Activated effector memory CD4-positive, alpha-beta T cell treated with Interleukin-2 at 50 U/mL for 16 hours (primary cell): ENCODE results near the gene GALNTL6.
"Not testable (repeated sequence)": the region's sequence is repeated elsewhere in the genome, so short reads cannot be mapped to it uniquely, and the experiment has no call there.

ENCODE experiments used
- DNase-seq: peaks from one replicate; pipeline ENCODE4 v3.0.0-alpha.2; 2020

The GALNTL6 gene

GRCh38 chr4:172895699-172896098 lies 1082.5 kb downstream of the GALNTL6 start:
- no peak for DNase-seq

- DNase-seq: no peak
Measured at GRCh38 chr4:172897046-172897445, 1083.8 kb downstream of the GALNTL6 start.

- no peak for DNase-seq
Measured at GRCh38 chr4:172898715-172899114, 1085.5 kb downstream of the GALNTL6 start.

GRCh38 chr4:172899861-172900260 lies 1086.7 kb downstream of the GALNTL6 start:
- DNase-seq: no peak

- no peak for DNase-seq
Measured at GRCh38 chr4:172900900-172901299, 1087.7 kb downstream of the GALNTL6 start.

- not testable (repeated sequence) for DNase-seq
Measured at GRCh38 chr4:172912468-172912867, 1099.3 kb downstream of the GALNTL6 start.

GRCh38 chr4:172917403-172917802 lies 1104.2 kb downstream of the GALNTL6 start:
- not testable (repeated sequence) for DNase-seq

GRCh38 chr4:172919269-172919668 lies 1106.1 kb downstream of the GALNTL6 start:
- no peak for DNase-seq

GRCh38 chr4:172927096-172927814 lies 1114.1 kb downstream of the GALNTL6 start:
- no peak for DNase-seq

GRCh38 chr4:172928347-172928746 lies 1115.1 kb downstream of the GALNTL6 start:
- no peak for DNase-seq

GRCh38 chr4:172938072-172938829 lies 1125.0 kb downstream of the GALNTL6 start:
- no peak for DNase-seq

- no peak for DNase-seq
Measured at GRCh38 chr4:172938870-172939269, 1125.7 kb downstream of the GALNTL6 start.

- no peak for DNase-seq
Measured at GRCh38 chr4:172942840-172943239, 1129.6 kb downstream of the GALNTL6 start.

GRCh38 chr4:172945611-172946010 lies 1132.4 kb downstream of the GALNTL6 start:
- DNase-seq: no peak

GRCh38 chr4:172946503-172946902 lies 1133.3 kb downstream of the GALNTL6 start:
- no peak for DNase-seq

GRCh38 chr4:172947594-172947993 lies 1134.4 kb downstream of the GALNTL6 start:
- DNase-seq: no peak

- DNase-seq: no peak
Measured at GRCh38 chr4:172950990-172951389, 1137.8 kb downstream of the GALNTL6 start.

GRCh38 chr4:172951679-172952451 lies 1138.7 kb downstream of the GALNTL6 start:
- DNase-seq: no peak

- DNase-seq: no peak
Measured at GRCh38 chr4:172953896-172954568, 1140.8 kb downstream of the GALNTL6 start.

- DNase-seq: not testable (repeated sequence)
Measured at GRCh38 chr4:172956340-172956739, 1143.1 kb downstream of the GALNTL6 start.

GRCh38 chr4:172957216-172957615 lies 1144.0 kb downstream of the GALNTL6 start:
- DNase-seq: no peak

- no peak for DNase-seq
Measured at GRCh38 chr4:172962564-172963353, 1149.6 kb downstream of the GALNTL6 start.
